Neural progenitor cell (in vitro differentiated cells): ENCODE measurements around the gene MAD1L1. TPM values are rescaled to one million over a fixed set of nuclear protein-coding genes. Genes with fewer than 3 reads are reported as not detected.

Experiments
- DNase-seq: peaks from one replicate; pipeline ENCODE4 v3.0.0-alpha.2; 2016; ENCODE audit warnings: low spot score
- H2AFZ ChIP-seq: fragments of 200-600 bp; sonication (generic); replicated peaks from 2 replicates; pipeline ENCODE4 v1.6.1; 2016; ENCODE audit warnings: antibody characterized with exemption
- H3F3A ChIP-seq: fragments of 200-600 bp; sonication (generic); 2 replicates; pipeline ENCODE4 v1.6.1; 2016; ENCODE audit warnings: antibody characterized with exemption, low read depth
- H3K27ac ChIP-seq: fragments of 200-600 bp; sonication (generic); 2 replicates; pipeline ENCODE4 v1.5.1; 2016; ENCODE audit warnings: mild to moderate bottlenecking
- H3K27me3 ChIP-seq: fragments of 200-600 bp; sonication (generic); 2 replicates; pipeline ENCODE4 v1.6.1; 2016; ENCODE audit warnings: mild to moderate bottlenecking, moderate library complexity
- H3K36me3 ChIP-seq: fragments of 200-600 bp; sonication (generic); 2 replicates; pipeline ENCODE4 v1.5.1; 2016
- H3K4me1 ChIP-seq: fragments of 200-600 bp; sonication (generic); 2 replicates; pipeline ENCODE4 v1.6.1; 2016; ENCODE audit warnings: mixed run types
- H3K4me2 ChIP-seq: fragments of 200-600 bp; sonication (generic); 2 replicates; pipeline ENCODE4 v1.6.1; 2016
- H3K4me3 ChIP-seq: fragments of 200-600 bp; sonication (generic); 2 replicates; pipeline ENCODE4 v1.5.1; 2016
- H3K79me2 ChIP-seq: fragments of 200-600 bp; sonication (generic); 2 replicates; pipeline ENCODE4 v1.6.1; 2016; ENCODE audit warnings: low read depth
- H3K9ac ChIP-seq: fragments of 200-600 bp; sonication (generic); 2 replicates; pipeline ENCODE4 v1.6.1; 2016
- H3K9me3 ChIP-seq: fragments of 200-600 bp; sonication (generic); 2 replicates; pipeline ENCODE4 v1.5.1; 2016; ENCODE audit warnings: low read depth
- H4K20me1 ChIP-seq: fragments of 200-600 bp; sonication (generic); 2 replicates; pipeline ENCODE4 v1.6.1; 2016; ENCODE audit warnings: low read depth
- H3K27ac Mint-ChIP-seq: 3 replicates; pipeline ENCODE4 v1.8.0; 2021; ENCODE audit warnings: mixed read lengths
- H3K27me3 Mint-ChIP-seq: 2 replicates; pipeline ENCODE4 v1.8.0; 2022; ENCODE audit warnings: low read depth, mild to moderate bottlenecking, inconsistent platforms, moderate library complexity, mixed read lengths; ENCODE audit not compliant: insufficient read depth
- H3K36me3 Mint-ChIP-seq: 3 replicates; pipeline ENCODE4 v1.8.0; 2021; ENCODE audit warnings: mixed read lengths
- H3K4me1 Mint-ChIP-seq: 3 replicates; pipeline ENCODE4 v1.8.0; 2021; ENCODE audit warnings: mixed read lengths
- H3K4me3 Mint-ChIP-seq: 3 replicates; pipeline ENCODE4 v1.8.0; 2021; ENCODE audit warnings: mild to moderate bottlenecking, moderate library complexity, mixed read lengths
- H3K9me3 Mint-ChIP-seq: 3 replicates; pipeline ENCODE4 v1.8.0; 2020; ENCODE audit warnings: mixed read lengths
- CTCF ChIP-seq: fragments of 200-600 bp; sonication (generic); IDR thresholded peaks from 2 replicates; pipeline ENCODE4 v1.5.1; 2017; ENCODE audit warnings: antibody characterized with exemption, mild to moderate bottlenecking
- EZH2 ChIP-seq: fragments of 200-600 bp; sonication (generic); IDR thresholded peaks from 2 replicates; pipeline ENCODE4 v1.6.1; 2017; ENCODE audit warnings: antibody characterized with exemption, mild to moderate bottlenecking, moderate library complexity
- EZH2phosphoT487 ChIP-seq: fragments of 200-600 bp; sonication (generic); IDR thresholded peaks from 2 replicates; pipeline ENCODE4 v1.6.1; 2017; ENCODE audit warnings: antibody characterized with exemption
- total RNA-seq: library from RNA; depleted of rRNA; stranded (reverse); fragments of >200 nt; gene quantifications from 2 replicates; pipeline ENCODE4 v1.2.3, GENCODE V29; 2015; ENCODE audit warnings: low replicate concordance

The MAD1L1 gene
- total RNA-seq, 1 donor from 2014 or later = 23.7 TPM

GRCh38 chr7:2116989-2117591 lies 115.7 kb downstream of the MAD1L1 start:
- Mint-ChIP-seq H3K4me3 (no peak overlapping the region), H3K27me3 (peaks cover 3% of the 10 kb centered on the region), H3K4me1 (peaks cover 30% of the 10 kb centered on the region), H3K36me3 (peaks cover 8% of the 10 kb centered on the region), H3K27ac (no peak overlapping the region), H3K9me3 (no peaks in the 10 kb centered on the region)
- Histone ChIP-seq H3K9ac (no peak overlapping the region), H3K27ac (no peak overlapping the region), H3K4me1 (peaks cover under 1% of the 10 kb centered on the region), H3K4me2 (no peak overlapping the region), H3K27me3 (no peaks in the 10 kb centered on the region), H4K20me1 (peaks cover 6% of the 10 kb centered on the region), H3K79me2 (no peaks in the 10 kb centered on the region), H2AFZ (no peak overlapping the region), H3K9me3 (no peaks in the 10 kb centered on the region), H3K4me3 (no peak overlapping the region), H3K36me3 (no peaks in the 10 kb centered on the region), H3F3A (no peaks in the 10 kb centered on the region)
- no peak for DNase-seq
- no peak for TF ChIP-seq EZH2phosphoT487
- TF ChIP-seq CTCF = no peak
- TF ChIP-seq EZH2 = no peak

GRCh38 chr7:2116448-2116810 lies 116.3 kb downstream of the MAD1L1 start:
- peaks cover 6% of the 10 kb centered on the region for H4K20me1 ChIP-seq
- H3K4me1 ChIP-seq = peaks cover 8% of the 10 kb centered on the region
- Mint-ChIP-seq H3K27ac (no peak overlapping the region), H3K4me1 (peaks cover 34% of the 10 kb centered on the region), H3K4me3 (no peak overlapping the region), H3K27me3 (peaks cover 7% of the 10 kb centered on the region), H3K36me3 (peaks cover 8% of the 10 kb centered on the region), H3K9me3 (no peaks in the 10 kb centered on the region)
- no peaks in the 10 kb centered on the region for H3K27me3 ChIP-seq
- TF ChIP-seq EZH2 (no peak), CTCF (no peak), EZH2phosphoT487 (no peak)
- no peak overlapping the region for H2AFZ ChIP-seq
- H3F3A ChIP-seq = no peaks in the 10 kb centered on the region
- H3K79me2 ChIP-seq = no peaks in the 10 kb centered on the region
- H3K36me3 ChIP-seq = no peaks in the 10 kb centered on the region
- no peak for DNase-seq
- no peak overlapping the region for H3K27ac ChIP-seq
- no peak overlapping the region for H3K9ac ChIP-seq
- H3K9me3 ChIP-seq = no peaks in the 10 kb centered on the region
- no peak overlapping the region for H3K4me3 ChIP-seq
- no peak overlapping the region for H3K4me2 ChIP-seq

- Mint-ChIP-seq H3K9me3 (no peaks in the 10 kb centered on the region), H3K4me1 (peaks cover 39% of the 10 kb centered on the region), H3K36me3 (peaks cover 8% of the 10 kb centered on the region), H3K27me3 (peaks cover 8% of the 10 kb centered on the region), H3K27ac (no peak overlapping the region), H3K4me3 (no peak overlapping the region)
- H3K27ac ChIP-seq = no peak overlapping the region
- H3K4me3 ChIP-seq = no peak overlapping the region
- TF ChIP-seq EZH2phosphoT487 (no peak), EZH2 (no peak)
- no peak overlapping the region for H3K4me2 ChIP-seq
- H3K36me3 ChIP-seq = no peaks in the 10 kb centered on the region
- no peak for DNase-seq
- no peak overlapping the region for H2AFZ ChIP-seq
- peaks cover 6% of the 10 kb centered on the region for H4K20me1 ChIP-seq
- no peaks in the 10 kb centered on the region for H3F3A ChIP-seq
- no peaks in the 10 kb centered on the region for H3K9me3 ChIP-seq
- H3K4me1 ChIP-seq = peaks cover 13% of the 10 kb centered on the region
- H3K9ac ChIP-seq = no peak overlapping the region
- no peaks in the 10 kb centered on the region for H3K27me3 ChIP-seq
- no peaks in the 10 kb centered on the region for H3K79me2 ChIP-seq
Measured at GRCh38 chr7:2115760-2116447, 116.8 kb downstream of the MAD1L1 start.
